Colonic mucosa (tissue), 4 donors: Measurements from ENCODE around the gene TNFRSF6B. TPM values are rescaled to one million over a fixed set of nuclear protein-coding genes. Genes with fewer than 3 reads are reported as not detected.

Source experiments
- DNase-seq: peaks from one replicate; pipeline ENCODE4 v3.0.0-alpha.2; 2020
- H3K27ac ChIP-seq: fragments of 200-600 bp; one replicate; pipeline ENCODE4 v1.8.0; 2021
- H3K27me3 ChIP-seq: fragments of 200-600 bp; one replicate; pipeline ENCODE4 v1.8.0; 2021
- H3K36me3 ChIP-seq: fragments of 200-600 bp; one replicate; pipeline ENCODE4 v1.8.0; 2021
- H3K4me1 ChIP-seq: fragments of 200-600 bp; one replicate; pipeline ENCODE4 v1.8.0; 2021; ENCODE audit warnings: mild to moderate bottlenecking
- H3K4me3 ChIP-seq: fragments of 200-600 bp; one replicate; pipeline ENCODE4 v1.8.0; 2021
- H3K9ac ChIP-seq, 2 donors: one replicate each; pipeline ENCODE4 v1.7.0; 2013; ENCODE audit warnings: control low read depth in 2 of 2, low read depth in 2 of 2, low read length in 2 of 2
- H3K9me3 ChIP-seq: fragments of 200-600 bp; one replicate; pipeline ENCODE4 v1.8.0; 2021
- intact Hi-C: fragments of 100-400 bp; cut with DNase I; formaldehyde crosslinking; loops from one replicate; pipeline ENCODE4 v1.14.1; 2022
- total RNA-seq, 2 donors: library from RNA; stranded (reverse); fragmentation: NEBNext Ultra II Directional in 1 of 2; extraction: Animal tissue kit (Norgen Biotek cat#: 25700) in 1 of 2; gene quantifications; one replicate each; pipeline ENCODE4 v1.2.1, GENCODE V29; 2021
- TF ChIP-seq, protein P1 (sequence below): fragments of 200-600 bp; IDR thresholded peaks from one replicate; pipeline ENCODE4 v1.8.0; 2022; ENCODE audit warnings: antibody characterized with exemption, mild to moderate bottlenecking
- donor health status: healthy.
- donor health status: DM: no; HTN: no; CAD: no.
- donor health status: DM: no; HTN: no; CAD: no.

The TNFRSF6B gene
- total RNA-seq, 2 donors from 2014 or later, result 7.5 TPM; not detected in 1

GRCh38 chr20:63743210-63743970 lies 46.9 kb downstream of the TNFRSF6B start:
- DNase-seq, result no peak
- Histone ChIP-seq H3K27ac (no peak overlapping the region), H3K4me3 (no peak overlapping the region), H3K36me3 (no peaks in the 10 kb centered on the region), H3K9me3 (no peaks in the 10 kb centered on the region), H3K9ac (no peak overlapping the region), H3K4me1 (peaks cover 16% of the 10 kb centered on the region), H3K27me3 (no peaks in the 10 kb centered on the region)
- TF ChIP-seq, protein P1, sequence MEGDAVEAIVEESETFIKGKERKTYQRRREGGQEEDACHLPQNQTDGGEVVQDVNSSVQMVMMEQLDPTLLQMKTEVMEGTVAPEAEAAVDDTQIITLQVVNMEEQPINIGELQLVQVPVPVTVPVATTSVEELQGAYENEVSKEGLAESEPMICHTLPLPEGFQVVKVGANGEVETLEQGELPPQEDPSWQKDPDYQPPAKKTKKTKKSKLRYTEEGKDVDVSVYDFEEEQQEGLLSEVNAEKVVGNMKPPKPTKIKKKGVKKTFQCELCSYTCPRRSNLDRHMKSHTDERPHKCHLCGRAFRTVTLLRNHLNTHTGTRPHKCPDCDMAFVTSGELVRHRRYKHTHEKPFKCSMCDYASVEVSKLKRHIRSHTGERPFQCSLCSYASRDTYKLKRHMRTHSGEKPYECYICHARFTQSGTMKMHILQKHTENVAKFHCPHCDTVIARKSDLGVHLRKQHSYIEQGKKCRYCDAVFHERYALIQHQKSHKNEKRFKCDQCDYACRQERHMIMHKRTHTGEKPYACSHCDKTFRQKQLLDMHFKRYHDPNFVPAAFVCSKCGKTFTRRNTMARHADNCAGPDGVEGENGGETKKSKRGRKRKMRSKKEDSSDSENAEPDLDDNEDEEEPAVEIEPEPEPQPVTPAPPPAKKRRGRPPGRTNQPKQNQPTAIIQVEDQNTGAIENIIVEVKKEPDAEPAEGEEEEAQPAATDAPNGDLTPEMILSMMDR, result no peak
- intact Hi-C loops, result no loop called here

GRCh38 chr20:63744158-63744557 lies 47.7 kb downstream of the TNFRSF6B start:
- H3K4me1 ChIP-seq, result peaks cover 8% of the 10 kb centered on the region
- no peak overlapping the region for H3K9ac ChIP-seq
- intact Hi-C loops, result no loop called here
- H3K27me3 ChIP-seq, result no peaks in the 10 kb centered on the region
- no peaks in the 10 kb centered on the region for H3K36me3 ChIP-seq
- TF ChIP-seq, protein P1, result no peak
- no peak overlapping the region for H3K4me3 ChIP-seq
- no peaks in the 10 kb centered on the region for H3K9me3 ChIP-seq
- DNase-seq, result no peak
- H3K27ac ChIP-seq, result no peak overlapping the region

GRCh38 chr20:63744574-63745423 lies 48.3 kb downstream of the TNFRSF6B start:
- no peak overlapping the region for H3K27ac ChIP-seq
- no peaks in the 10 kb centered on the region for H3K9me3 ChIP-seq
- H3K27me3 ChIP-seq, result no peaks in the 10 kb centered on the region
- intact Hi-C loops, result no loop called here
- DNase-seq, result no peak
- TF ChIP-seq, protein P1, result no peak
- H3K36me3 ChIP-seq, result no peaks in the 10 kb centered on the region
- H3K4me3 ChIP-seq, result no peak overlapping the region
- H3K4me1 ChIP-seq, result peaks cover 8% of the 10 kb centered on the region
- no peak overlapping the region for H3K9ac ChIP-seq

DNA sequence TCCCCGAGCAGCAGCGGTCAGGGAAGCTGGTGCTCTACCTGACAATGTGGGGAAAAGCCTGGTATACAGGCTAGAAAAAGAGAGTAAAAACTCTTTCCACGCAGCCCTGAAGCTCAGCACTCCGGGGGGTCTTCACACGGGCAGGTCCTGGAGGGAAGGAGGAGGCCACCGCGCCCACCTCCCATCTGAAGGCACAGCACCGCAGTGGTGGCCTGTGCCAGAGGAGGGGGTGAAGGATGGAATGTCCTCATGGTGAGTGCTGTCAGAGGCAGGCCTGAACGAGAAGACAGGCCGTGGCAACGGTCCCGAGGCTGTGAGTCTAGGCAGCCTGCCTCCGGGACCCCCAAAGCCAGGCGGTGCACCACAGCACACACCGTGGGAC lies 49.0 kb downstream of the TNFRSF6B start:
- TF ChIP-seq, protein P1, result no peak
- peaks cover 8% of the 10 kb centered on the region for H3K4me1 ChIP-seq
- no peaks in the 10 kb centered on the region for H3K36me3 ChIP-seq
- DNase-seq, result no peak
- no peak overlapping the region for H3K9ac ChIP-seq
- no peaks in the 10 kb centered on the region for H3K9me3 ChIP-seq
- intact Hi-C loops, result no loop called here
- H3K4me3 ChIP-seq, result no peak overlapping the region
- H3K27me3 ChIP-seq, result no peaks in the 10 kb centered on the region
- H3K27ac ChIP-seq, result no peak overlapping the region

GRCh38 chr20:63745961-63746731 lies 49.7 kb downstream of the TNFRSF6B start:
- Histone ChIP-seq H3K9ac (no peak overlapping the region), H3K36me3 (no peaks in the 10 kb centered on the region), H3K4me1 (peaks cover 2% of the 10 kb centered on the region), H3K9me3 (no peaks in the 10 kb centered on the region), H3K27me3 (no peaks in the 10 kb centered on the region), H3K27ac (no peak overlapping the region), H3K4me3 (no peak overlapping the region)
- intact Hi-C loops, result no loop called here
- TF ChIP-seq, protein P1, result no peak
- DNase-seq, result no peak
